ENCODE data around the gene SEMA4D. TPM values are rescaled to one million over a fixed set of nuclear protein-coding genes. Genes with fewer than 3 reads are reported as not detected.

SEMA4D gene
- total RNA-seq, 1 donor from 2014 or later, result 46.2 TPM

DNA sequence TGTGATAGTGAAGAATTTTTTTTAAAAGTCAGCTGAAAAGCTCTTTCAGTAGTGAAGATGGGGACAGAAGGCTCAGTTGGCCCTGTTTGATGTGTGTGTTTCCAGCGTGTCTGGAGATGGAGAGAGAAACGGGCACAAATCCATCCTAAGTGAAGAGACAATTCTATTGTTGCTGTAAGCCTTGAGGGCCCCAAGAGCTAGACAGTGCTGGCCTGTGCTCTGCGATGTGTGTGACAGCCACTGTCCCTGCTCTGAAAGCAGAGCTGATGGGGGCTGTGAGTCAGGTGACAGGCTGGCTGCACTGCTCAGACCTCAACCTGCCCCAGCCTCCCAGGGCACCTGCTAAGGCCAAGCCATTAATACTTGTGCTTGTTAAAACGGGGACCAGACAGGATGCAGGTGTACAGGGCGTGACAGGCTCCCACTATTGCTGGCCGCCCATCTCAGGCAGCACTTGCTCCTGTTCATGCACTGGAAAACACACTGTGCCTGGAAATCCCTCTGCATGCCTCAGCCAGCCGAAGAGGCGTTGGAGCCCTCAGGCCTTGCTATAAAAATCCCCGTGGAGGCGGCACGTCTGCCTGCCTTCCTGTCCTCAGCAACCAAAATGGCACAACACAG is 44.6 kb upstream of the SEMA4D start:
- Histone ChIP-seq H3K27me3 (no peaks in the 10 kb centered on the region), H3K4me3 (no peak overlapping the region), H3K27ac (no peak overlapping the region), H3K9me3 (no peaks in the 10 kb centered on the region), H3K4me1 (no peaks in the 10 kb centered on the region), H3K36me3 (no peaks in the 10 kb centered on the region)
- intact Hi-C loops (cut with DNase I), result no loop called here
- ATAC-seq, result no peak
- DNase-seq, result no peak
- TF ChIP-seq, protein P1, sequence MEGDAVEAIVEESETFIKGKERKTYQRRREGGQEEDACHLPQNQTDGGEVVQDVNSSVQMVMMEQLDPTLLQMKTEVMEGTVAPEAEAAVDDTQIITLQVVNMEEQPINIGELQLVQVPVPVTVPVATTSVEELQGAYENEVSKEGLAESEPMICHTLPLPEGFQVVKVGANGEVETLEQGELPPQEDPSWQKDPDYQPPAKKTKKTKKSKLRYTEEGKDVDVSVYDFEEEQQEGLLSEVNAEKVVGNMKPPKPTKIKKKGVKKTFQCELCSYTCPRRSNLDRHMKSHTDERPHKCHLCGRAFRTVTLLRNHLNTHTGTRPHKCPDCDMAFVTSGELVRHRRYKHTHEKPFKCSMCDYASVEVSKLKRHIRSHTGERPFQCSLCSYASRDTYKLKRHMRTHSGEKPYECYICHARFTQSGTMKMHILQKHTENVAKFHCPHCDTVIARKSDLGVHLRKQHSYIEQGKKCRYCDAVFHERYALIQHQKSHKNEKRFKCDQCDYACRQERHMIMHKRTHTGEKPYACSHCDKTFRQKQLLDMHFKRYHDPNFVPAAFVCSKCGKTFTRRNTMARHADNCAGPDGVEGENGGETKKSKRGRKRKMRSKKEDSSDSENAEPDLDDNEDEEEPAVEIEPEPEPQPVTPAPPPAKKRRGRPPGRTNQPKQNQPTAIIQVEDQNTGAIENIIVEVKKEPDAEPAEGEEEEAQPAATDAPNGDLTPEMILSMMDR (IDR thresholded peaks at IDR 0.05), result no peak

DNA sequence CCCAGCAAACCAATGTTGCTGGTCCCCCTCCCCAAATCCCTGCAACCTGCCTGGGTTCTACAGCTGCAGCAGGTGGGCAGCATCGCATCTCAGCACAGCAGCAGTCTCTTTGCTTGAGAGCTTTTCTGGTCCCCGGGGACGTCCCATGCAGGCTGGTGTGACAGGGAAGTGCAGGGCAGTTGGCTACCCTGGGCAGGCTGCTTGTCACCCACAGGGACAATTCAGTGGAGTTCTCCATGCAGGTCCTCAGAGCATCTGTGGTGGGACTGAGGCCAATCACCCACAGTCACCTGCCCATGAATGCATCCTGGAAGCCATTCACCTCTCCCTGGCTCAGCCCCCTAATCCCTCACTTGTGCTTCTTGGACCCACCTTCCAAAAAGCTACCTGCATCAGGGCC is 43.9 kb upstream of the SEMA4D start:
- intact Hi-C loops (cut with DNase I), result no loop called here
- H3K36me3 ChIP-seq, result no peaks in the 10 kb centered on the region
- no peak overlapping the region for H3K4me3 ChIP-seq
- H3K27me3 ChIP-seq, result no peaks in the 10 kb centered on the region
- no peaks in the 10 kb centered on the region for H3K9me3 ChIP-seq
- ATAC-seq (no peak), DNase-seq (no peak)
- no peak overlapping the region for H3K27ac ChIP-seq
- TF ChIP-seq, protein P1 (IDR thresholded peaks at IDR 0.05), result no peak
- H3K4me1 ChIP-seq, result no peaks in the 10 kb centered on the region

DNA sequence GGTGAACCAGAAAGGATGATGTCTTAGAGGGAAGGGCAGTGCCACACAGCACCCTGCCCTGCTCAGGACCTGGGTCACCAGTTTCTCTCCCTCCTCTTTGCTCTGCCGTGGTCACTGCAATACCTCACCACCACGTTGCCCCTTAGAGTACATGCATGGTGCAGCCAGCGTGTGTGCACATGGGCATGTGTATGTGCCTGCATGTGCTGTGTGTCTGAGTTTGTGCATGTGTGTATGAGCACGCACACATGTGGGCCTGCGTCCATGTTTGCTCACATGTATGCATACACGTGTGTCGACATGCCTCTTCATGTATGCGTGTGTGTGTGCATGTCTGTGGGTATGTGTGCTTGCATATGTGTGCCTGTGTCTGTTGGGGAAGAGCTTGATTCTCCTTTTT is 41.5 kb upstream of the SEMA4D start:
- H3K4me3 ChIP-seq, result no peak overlapping the region
- ATAC-seq (no peak), DNase-seq (no peak)
- H3K27ac ChIP-seq, result no peak overlapping the region
- no peaks in the 10 kb centered on the region for H3K36me3 ChIP-seq
- no peaks in the 10 kb centered on the region for H3K9me3 ChIP-seq
- H3K4me1 ChIP-seq, result peaks cover 7% of the 10 kb centered on the region
- intact Hi-C loops (cut with DNase I), result no loop called here
- TF ChIP-seq, protein P1 (IDR thresholded peaks at IDR 0.05), result no peak
- no peaks in the 10 kb centered on the region for H3K27me3 ChIP-seq

GRCh38 chr9:89538871-89539270 is 41.0 kb upstream of the SEMA4D start:
- Histone ChIP-seq H3K4me1 (peaks cover 7% of the 10 kb centered on the region), H3K36me3 (no peaks in the 10 kb centered on the region), H3K27me3 (no peaks in the 10 kb centered on the region), H3K27ac (no peak overlapping the region), H3K4me3 (no peak overlapping the region), H3K9me3 (no peaks in the 10 kb centered on the region)
- intact Hi-C loops (cut with DNase I), result no loop called here
- ATAC-seq (no peak), DNase-seq (no peak)
- TF ChIP-seq, protein P1 (IDR thresholded peaks at IDR 0.05), result no peak

DNA sequence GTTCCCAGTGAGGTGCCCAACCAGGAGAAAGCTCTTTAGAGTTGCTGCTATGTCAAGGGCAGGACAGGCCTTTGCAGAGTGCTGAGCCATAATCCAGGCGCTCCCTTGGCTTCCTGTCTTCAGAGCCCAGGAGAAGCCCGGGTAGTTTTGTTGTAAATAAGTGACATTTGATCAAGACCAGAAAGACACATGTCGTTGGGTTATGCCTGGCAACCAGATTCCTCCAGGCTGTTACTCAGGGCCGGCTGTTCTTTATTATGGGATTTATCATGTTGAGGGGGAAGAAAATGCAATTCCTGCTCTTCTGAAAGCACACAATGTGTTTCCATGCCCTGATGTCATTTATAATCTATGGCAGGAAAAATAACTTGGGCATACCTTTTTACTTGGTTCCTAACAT is 39.3 kb upstream of the SEMA4D start:
- no peaks in the 10 kb centered on the region for H3K9me3 ChIP-seq
- TF ChIP-seq, protein P1 (IDR thresholded peaks at IDR 0.05), result no peak
- H3K27ac ChIP-seq, result peak overlapping the region; percentile 53
- H3K4me1 ChIP-seq, result peaks cover 7% of the 10 kb centered on the region
- intact Hi-C loops (cut with DNase I), result no loop called here
- H3K27me3 ChIP-seq, result no peaks in the 10 kb centered on the region
- DNase-seq (no peak), ATAC-seq (no peak)
- H3K4me3 ChIP-seq, result no peak overlapping the region
- H3K36me3 ChIP-seq, result no peaks in the 10 kb centered on the region

DNA sequence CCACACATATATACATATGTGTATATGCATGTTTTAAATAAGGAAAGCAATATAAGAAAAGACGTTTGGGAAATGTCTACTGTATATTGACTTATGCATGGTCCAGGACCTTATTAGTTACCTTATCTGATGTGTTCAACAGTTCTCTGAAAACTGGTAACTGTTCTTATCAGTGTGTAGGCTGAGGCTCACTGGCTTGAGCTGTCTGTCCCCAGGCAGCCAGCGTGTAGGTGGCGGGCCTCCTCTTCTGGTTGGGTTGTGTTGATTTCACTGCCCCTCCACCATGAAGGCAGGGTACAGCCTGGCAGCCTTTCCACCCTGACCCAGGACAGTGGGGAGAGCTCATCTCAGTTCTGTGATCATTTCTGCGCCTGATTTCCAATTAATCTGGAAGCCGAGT is 38.7 kb upstream of the SEMA4D start:
- Histone ChIP-seq H3K27ac (peak overlapping the region; percentile 53), H3K9me3 (no peaks in the 10 kb centered on the region), H3K27me3 (no peaks in the 10 kb centered on the region), H3K4me1 (peaks cover 7% of the 10 kb centered on the region), H3K36me3 (no peaks in the 10 kb centered on the region), H3K4me3 (no peak overlapping the region)
- ATAC-seq, result peak; percentile 32
- intact Hi-C loops (cut with DNase I), result no loop called here
- DNase-seq, result no peak
- TF ChIP-seq, protein P1 (IDR thresholded peaks at IDR 0.05), result no peak
